ENCODE results near the gene PCYOX1L. TPM values are rescaled to one million over a fixed set of nuclear protein-coding genes. Genes with fewer than 3 reads are reported as not detected.
A peak's percentile ranks its signal among the peaks of the same experiment; 100 is the strongest.

PCYOX1L gene
- total and polyA plus RNA-seq, 2 of the 8 experiments (the other 6 are each of a cell fraction or from before 2014, with no cell fraction given), result 6.8 to 17.2 TPM

DNA sequence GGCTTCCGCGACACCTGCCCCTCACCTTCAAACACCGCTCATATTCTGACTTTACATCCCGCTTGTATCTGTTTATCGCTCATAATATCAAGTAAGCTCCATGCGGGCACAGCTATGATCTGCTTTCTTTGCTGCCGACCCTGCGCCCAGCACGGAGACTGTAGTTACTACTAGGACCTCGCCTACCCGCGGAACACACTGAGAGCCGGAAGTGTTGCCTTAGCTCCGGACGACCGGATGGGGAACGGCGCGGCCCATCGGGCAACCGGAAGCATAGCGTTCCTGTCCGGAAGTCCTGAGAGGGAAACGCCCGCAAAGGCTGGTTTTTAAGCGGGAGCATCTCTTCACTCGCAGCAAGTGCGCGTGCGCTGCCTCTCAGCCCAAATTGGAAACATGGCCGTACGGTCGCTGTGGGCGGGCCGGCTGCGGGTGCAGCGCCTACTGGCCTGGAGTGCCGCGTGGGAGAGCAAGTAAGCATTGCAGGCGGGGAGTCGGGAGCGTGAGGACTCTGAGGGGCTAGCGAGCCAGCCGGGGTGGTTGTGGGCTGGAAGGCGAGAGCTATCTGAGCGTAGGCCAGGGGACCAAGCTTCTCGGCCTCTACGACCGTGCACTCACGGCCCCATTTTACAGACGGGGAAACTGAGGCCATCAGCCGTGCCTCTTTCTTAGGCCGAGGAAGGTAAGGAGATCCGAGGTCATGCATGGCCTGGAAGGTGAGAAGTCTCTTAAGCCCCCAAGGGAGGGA is 12.5 kb upstream of the PCYOX1L start, which contains the start of gene GRPEL2 (continued):
- TF ChIP-seq EGR1 (IDR thresholded peaks at IDR 0.05; ENCODE audit: borderline replicate concordance, low read depth, low read length) (peak; percentile 86), KDM4A (IDR thresholded peaks at IDR 0.05; ENCODE audit: low read depth, low read length, severe bottlenecking) (peak; percentile 73), KDM5A (IDR thresholded peaks at IDR 0.05; ENCODE audit: low read length) (peak; percentile 60; the same call in 1 of the 2 replicates), CREB1 (IDR thresholded peaks at IDR 0.05) (no peak; the same call in 1 of the 2 replicates), FOSL1 (IDR thresholded peaks at IDR 0.05; ENCODE audit: insufficient read depth, low read depth, low read length) (no peak), TAF7 (optimal IDR thresholded peaks at IDR 0.05; ENCODE audit: borderline replicate concordance, low read depth, low read length) (peak; percentile 54), TBP (IDR thresholded peaks at IDR 0.05; ENCODE audit: low read depth, low read length) (peak; percentile 87), POLR2A (IDR thresholded peaks at IDR 0.05; ENCODE audit: control extremely low read depth in 1 of 2, low read depth in 2 of 2, low read length in 2 of 2) (peak; percentile 86 to 88), GTF2F1 (IDR thresholded peaks at IDR 0.05; ENCODE audit: borderline replicate concordance, low read depth, low read length) (peak; percentile 58), CTBP2 (IDR thresholded peaks at IDR 0.05; ENCODE audit: borderline replicate concordance, insufficient read depth, insufficient read length, low read length) (no peak)
- TF ChIP-seq, protein P1, sequence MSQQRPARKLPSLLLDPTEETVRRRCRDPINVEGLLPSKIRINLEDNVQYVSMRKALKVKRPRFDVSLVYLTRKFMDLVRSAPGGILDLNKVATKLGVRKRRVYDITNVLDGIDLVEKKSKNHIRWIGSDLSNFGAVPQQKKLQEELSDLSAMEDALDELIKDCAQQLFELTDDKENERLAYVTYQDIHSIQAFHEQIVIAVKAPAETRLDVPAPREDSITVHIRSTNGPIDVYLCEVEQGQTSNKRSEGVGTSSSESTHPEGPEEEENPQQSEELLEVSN (IDR thresholded peaks at IDR 0.05), result peak; percentile 92
- TF ChIP-seq, protein P2, sequence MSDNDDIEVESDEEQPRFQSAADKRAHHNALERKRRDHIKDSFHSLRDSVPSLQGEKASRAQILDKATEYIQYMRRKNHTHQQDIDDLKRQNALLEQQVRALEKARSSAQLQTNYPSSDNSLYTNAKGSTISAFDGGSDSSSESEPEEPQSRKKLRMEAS (IDR thresholded peaks at IDR 0.05), result peak; percentile 83; the same call in 1 of the 2 replicates
